GM04503 (cell line): ENCODE data around the gene FGD4.

Experiments
- DNase-seq: peaks from one replicate; pipeline ENCODE4 v3.0.0-alpha.2; 2012; ENCODE audit warnings: low read depth

FGD4 gene

GRCh38 chr12:32566663-32567295 lies 167.4 kb downstream of the FGD4 start:
- DNase-seq: no peak

- DNase-seq: no peak
Observed at GRCh38 chr12:32567296-32567674, 167.9 kb downstream of the FGD4 start.

- DNase-seq: peak; percentile 84
Observed at GRCh38 chr12:32568228-32568627, 168.9 kb downstream of the FGD4 start.

- DNase-seq: no peak
Observed at GRCh38 chr12:32569259-32569658, 169.9 kb downstream of the FGD4 start.

- DNase-seq: no peak
Observed at GRCh38 chr12:32574585-32574984, 175.2 kb downstream of the FGD4 start.

GRCh38 chr12:32577328-32577727 lies 178.0 kb downstream of the FGD4 start:
- no peak for DNase-seq

- no peak for DNase-seq
Observed at GRCh38 chr12:32583534-32583933, 184.2 kb downstream of the FGD4 start.

- no peak for DNase-seq
Observed at GRCh38 chr12:32585680-32586079, 186.3 kb downstream of the FGD4 start.

- DNase-seq: no peak
Observed at GRCh38 chr12:32586390-32586789, 187.0 kb downstream of the FGD4 start.

- no peak for DNase-seq
Observed at GRCh38 chr12:32587581-32588495, 188.5 kb downstream of the FGD4 start.

- DNase-seq: no peak
Observed at GRCh38 chr12:32588604-32589003, 189.2 kb downstream of the FGD4 start.

GRCh38 chr12:32589165-32589865 lies 190.0 kb downstream of the FGD4 start:
- no peak for DNase-seq

- peak; percentile 13 for DNase-seq
Observed at GRCh38 chr12:32595251-32595650, 195.9 kb downstream of the FGD4 start.

GRCh38 chr12:32596030-32596429 lies 196.7 kb downstream of the FGD4 start:
- DNase-seq: no peak

- no peak for DNase-seq
Observed at GRCh38 chr12:32598688-32599087, 199.3 kb downstream of the FGD4 start.

- no peak for DNase-seq
Observed at GRCh38 chr12:32600681-32601080, 201.3 kb downstream of the FGD4 start.

GRCh38 chr12:32603071-32603470 lies 203.7 kb downstream of the FGD4 start:
- no peak for DNase-seq

GRCh38 chr12:32603858-32604257 lies 204.5 kb downstream of the FGD4 start:
- DNase-seq: no peak

- DNase-seq: no peak
Observed at GRCh38 chr12:32604565-32604964, 205.2 kb downstream of the FGD4 start.

- no peak for DNase-seq
Observed at GRCh38 chr12:32605326-32606095, 206.2 kb downstream of the FGD4 start.

GRCh38 chr12:32606443-32606842 lies 207.1 kb downstream of the FGD4 start:
- no peak for DNase-seq

- DNase-seq: no peak
Observed at GRCh38 chr12:32609966-32610365, 210.6 kb downstream of the FGD4 start.
